H1 (cell line): ENCODE results near the gene GSDMA. TPM values are rescaled to one million over a fixed set of nuclear protein-coding genes. Genes with fewer than 3 reads are reported as not detected.

Experiments
- CTCF ChIA-PET: fragments of 300-600 bp; sonication (Branson Sonifier 250); formaldehyde crosslinking; loops from one replicate; lab custom pipeline; 2021; ENCODE audit not compliant: partially characterized antibody; lab: Charles Lee
- POLR2A ChIA-PET: fragments of 300-600 bp; sonication (Branson Sonifier 250); formaldehyde crosslinking; loops from one replicate; lab custom pipeline; 2021; ENCODE audit warnings: inconsistent platforms; ENCODE audit not compliant: partially characterized antibody; lab: Charles Lee
- DNase-seq, 2 experiments: peaks; one replicate each; pipeline versions ENCODE4 v3.0.0 to v3.0.0-alpha.2; 2010 to 2022; ENCODE audit warnings: low spot score in 2 of 2, low read depth in 1 of 2, mixed read lengths in 1 of 2
- FAIRE-seq: peaks from 2 replicates; lab custom pipeline; 2011; peaks lifted over from hg19 to GRCh38; lab: Jason Lieb, UNC
- H2AFZ ChIP-seq: 2 replicates; pipeline ENCODE4 v1.8.1; 2012; ENCODE audit warnings: low read length, inconsistent platforms
- H2AK5ac ChIP-seq: 2 replicates; pipeline ENCODE4 v1.6.1; 2013; ENCODE audit warnings: low read depth, low read length
- H2BK120ac ChIP-seq: replicated peaks from 2 replicates; pipeline ENCODE3; 2013; ENCODE audit warnings: low read depth, low read length, inconsistent platforms
- H2BK12ac ChIP-seq: 2 replicates; pipeline ENCODE4 v1.6.1; 2013; ENCODE audit warnings: low read depth, low read length
- H2BK15ac ChIP-seq: 2 replicates; pipeline ENCODE4 v1.6.1; 2013; ENCODE audit warnings: low read length
- H2BK20ac ChIP-seq: 2 replicates; pipeline ENCODE4 v1.6.1; 2013; ENCODE audit warnings: low read length
- H2BK5ac ChIP-seq: 2 replicates; pipeline ENCODE4 v1.6.1; 2013; ENCODE audit warnings: low read depth, low read length
- H3K14ac ChIP-seq: 2 replicates; pipeline ENCODE4 v1.6.1; 2013; ENCODE audit warnings: inconsistent platforms; ENCODE audit not compliant: insufficient read length
- H3K18ac ChIP-seq: 2 replicates; pipeline ENCODE4 v1.6.1; 2013; ENCODE audit warnings: low read length; ENCODE audit errors: extremely low read depth
- H3K23ac ChIP-seq: 2 replicates; pipeline ENCODE4 v1.6.1; 2013; ENCODE audit warnings: inconsistent platforms; ENCODE audit not compliant: insufficient read length
- H3K23me2 ChIP-seq: 2 replicates; pipeline ENCODE4 v1.6.1; 2013; ENCODE audit warnings: low read depth, low read length
- H3K27ac ChIP-seq: 2 replicates; pipeline ENCODE4 v1.6.1; 2011; ENCODE audit warnings: low read depth, low read length, inconsistent platforms
- H3K27me3 ChIP-seq, 4 experiments: replicated peaks in 1 of 4; 1 replicate in 1 of 4; 2 replicates in 3 of 4; pipeline versions ENCODE4 v1.6.1 to v1.8.1; 2011 to 2013; ENCODE audit warnings: low read length in 3 of 4, mild to moderate bottlenecking in 3 of 4, inconsistent platforms in 2 of 4, mixed read lengths in 2 of 4, moderate library complexity in 1 of 4; ENCODE audit not compliant: control insufficient read depth in 3 of 4, insufficient read depth in 3 of 4; ENCODE audit errors: extremely low read depth in 1 of 4
- H3K36me3 ChIP-seq, 4 experiments: 2 replicates each; pipeline versions ENCODE4 v1.6.1 to v1.8.1; 2011 to 2013; ENCODE audit warnings: mild to moderate bottlenecking in 4 of 4, low read length in 3 of 4, moderate library complexity in 2 of 4, control low read depth in 1 of 4, inconsistent platforms in 1 of 4; ENCODE audit not compliant: insufficient read depth in 4 of 4, control insufficient read depth in 2 of 4
- H3K4ac ChIP-seq: replicated peaks from 2 replicates; pipeline ENCODE3; 2013; ENCODE audit warnings: low read length, low read depth, mixed read lengths, inconsistent platforms; ENCODE audit not compliant: insufficient read length
- H3K4me1 ChIP-seq, 4 experiments: replicated peaks in 1 of 4; 1 replicate in 1 of 4; 2 replicates in 3 of 4; pipeline versions ENCODE4 v1.6.1 to v1.8.1; 2011 to 2013; ENCODE audit warnings: low read length in 3 of 4, inconsistent platforms in 2 of 4, mixed read lengths in 1 of 4; ENCODE audit not compliant: insufficient read depth in 4 of 4, control insufficient read depth in 3 of 4
- H3K4me2 ChIP-seq, 2 experiments: 2 replicates each; pipeline versions ENCODE4 v1.6.1 to v1.8.1; 2011 to 2013; ENCODE audit warnings: low read depth in 2 of 2, low read length in 2 of 2, control low read depth in 1 of 2, inconsistent platforms in 1 of 2, mild to moderate bottlenecking in 1 of 2; ENCODE audit not compliant: insufficient read depth in 1 of 2
- H3K4me3 ChIP-seq, 4 experiments: fragments of 200-600, 300-600 bp in 1 of 4; sonication (generic), shearing (Covaris generic), sonication (Bioruptor Twin) in 1 of 4; 2 replicates each; pipeline versions ENCODE4 v1.5.1 to v1.8.1; 2011 to 2016; ENCODE audit warnings: low read length in 4 of 4, low read depth in 3 of 4, control low read depth in 2 of 4, inconsistent platforms in 2 of 4, mild to moderate bottlenecking in 2 of 4, mixed read lengths in 1 of 4, moderate library complexity in 1 of 4; ENCODE audit not compliant: insufficient read depth in 2 of 4; ENCODE audit errors: extremely low read depth in 1 of 4
- H3K56ac ChIP-seq: replicated peaks from 2 replicates; pipeline ENCODE3; 2013; ENCODE audit warnings: low read depth, mild to moderate bottlenecking, mixed read lengths, low read length, inconsistent platforms; ENCODE audit not compliant: insufficient read length
- H3K79me1 ChIP-seq: 2 replicates; pipeline ENCODE4 v1.6.1; 2013; ENCODE audit warnings: low read depth, low read length, control low read depth
- H3K79me2 ChIP-seq, 2 experiments: 2 replicates each; pipeline versions ENCODE4 v1.6.1 to v1.8.1; 2012 to 2013; ENCODE audit warnings: low read length in 2 of 2, mild to moderate bottlenecking in 2 of 2, inconsistent platforms in 1 of 2; ENCODE audit not compliant: insufficient read depth in 2 of 2, control insufficient read depth in 1 of 2
- H3K9ac ChIP-seq, 4 experiments: replicated peaks in 1 of 4; 1 replicate in 1 of 4; 2 replicates in 3 of 4; pipeline versions ENCODE4 v1.6.1 to v1.8.1; 2011 to 2013; ENCODE audit warnings: low read depth in 3 of 4, low read length in 3 of 4, control low read depth in 2 of 4, mild to moderate bottlenecking in 2 of 4, moderate library complexity in 2 of 4, inconsistent platforms in 1 of 4; ENCODE audit errors: extremely low read depth in 1 of 4
- H3K9me3 ChIP-seq, 2 experiments: 2 replicates each; pipeline versions ENCODE4 v1.6.1 to v1.8.1; 2012 to 2013; ENCODE audit warnings: mild to moderate bottlenecking in 2 of 2, moderate library complexity in 2 of 2, control low read depth in 1 of 2, inconsistent platforms in 1 of 2, low read depth in 1 of 2, low read length in 1 of 2, mixed read lengths in 1 of 2; ENCODE audit not compliant: insufficient read depth in 2 of 2
- H4K20me1 ChIP-seq, 2 experiments: replicated peaks in 1 of 2; 2 replicates each; pipeline versions ENCODE3 to v1.8.1; 2011 to 2013; ENCODE audit warnings: inconsistent platforms in 2 of 2, low read length in 2 of 2, mild to moderate bottlenecking in 1 of 2; ENCODE audit not compliant: insufficient read depth in 2 of 2, control insufficient read depth in 1 of 2
- H4K5ac ChIP-seq: 2 replicates; pipeline ENCODE4 v1.6.1; 2013; ENCODE audit warnings: low read length, low read depth, mixed read lengths, inconsistent platforms; ENCODE audit not compliant: insufficient read length
- H4K8ac ChIP-seq: 2 replicates; pipeline ENCODE4 v1.8.0; 2013; ENCODE audit warnings: mild to moderate bottlenecking, moderate library complexity, low read length, inconsistent platforms; ENCODE audit not compliant: insufficient read depth; ENCODE audit errors: extremely low read depth
- H4K91ac ChIP-seq: replicated peaks from 2 replicates; pipeline ENCODE3; 2013; ENCODE audit warnings: low read length, mixed read lengths, inconsistent platforms; ENCODE audit not compliant: insufficient read length
- BRCA1 ChIP-seq: IDR thresholded peaks from 2 replicates; pipeline ENCODE4 v1.6.1; 2012; ENCODE audit warnings: low read depth, low read length, improper control_type of control experiment
- CHD2 ChIP-seq: IDR thresholded peaks from 2 replicates; pipeline ENCODE4 v1.6.1; 2012; ENCODE audit warnings: low read length, improper control_type of control experiment
- JUN ChIP-seq: IDR thresholded peaks from 2 replicates; pipeline ENCODE4 v1.6.1; 2011; ENCODE audit warnings: low read depth, mild to moderate bottlenecking, improper control_type of control experiment, low read length
- JUND ChIP-seq: IDR thresholded peaks from 2 replicates; pipeline ENCODE4 v1.6.1; 2011; ENCODE audit warnings: mild to moderate bottlenecking, improper control_type of control experiment, low read length
- NRF1 ChIP-seq: IDR thresholded peaks from 2 replicates; pipeline ENCODE4 v1.6.1; 2011; ENCODE audit warnings: mild to moderate bottlenecking, low read depth, low read length, improper control_type of control experiment
- RAD21 ChIP-seq, 2 experiments: IDR thresholded peaks in 1 of 2; conservative IDR thresholded peaks in 1 of 2; 2 replicates each; pipeline ENCODE4 v1.6.1; 2011; ENCODE audit warnings: low read depth in 2 of 2, low read length in 2 of 2, improper control_type of control experiment in 1 of 2, inconsistent platforms in 1 of 2, mild to moderate bottlenecking in 1 of 2, moderate library complexity in 1 of 2
- RBBP5 ChIP-seq: IDR thresholded peaks from 2 replicates; pipeline ENCODE4 v1.7.1; 2012; ENCODE audit warnings: low read depth, mild to moderate bottlenecking, inconsistent platforms, low read length, moderate library complexity, borderline replicate concordance
- SAP30 ChIP-seq: fragments of 300-600 bp; sonication (generic); IDR thresholded peaks from 2 replicates; pipeline ENCODE4 v1.7.1; 2012; ENCODE audit warnings: low read length, moderate library complexity, mild to moderate bottlenecking, inconsistent platforms; ENCODE audit not compliant: insufficient read depth, insufficient replicate concordance
- SP1 ChIP-seq: IDR thresholded peaks from 2 replicates; pipeline ENCODE4 v1.6.1; 2011; ENCODE audit warnings: low read depth, low read length
- SRF ChIP-seq: IDR thresholded peaks from 2 replicates; pipeline ENCODE4 v1.6.1; 2011; ENCODE audit warnings: mild to moderate bottlenecking, low read depth, low read length, moderate library complexity
- TEAD4 ChIP-seq: IDR thresholded peaks from 2 replicates; pipeline ENCODE4 v1.6.1; 2012; ENCODE audit warnings: low read depth, low read length, inconsistent platforms, mixed read lengths
- WGBS, 2 experiments: shearing (Covaris generic) in 1 of 2; methylation state at CpG; one replicate each; pipeline versions ENCODE4 v1.1.6 to v1.1.7; 2013 to 2015; ENCODE audit warnings: low lambda C conversion rate in 2 of 2, mixed read lengths in 2 of 2, inconsistent platforms in 1 of 2, low coverage in 1 of 2, missing lambda C conversion rate in 1 of 2; ENCODE audit not compliant: insufficient replicate concordance in 2 of 2, insufficient coverage in 1 of 2, insufficient read length in 1 of 2; ENCODE audit errors: extremely low coverage in 1 of 2, missing lambda C conversion rate in 1 of 2; 5-methylcytosine and 5-hydroxymethylcytosine counted together
- polyA plus RNA-seq, 7 experiments: library from polyadenylated mRNA; depleted of rRNA in 3 of 7; stranded (reverse) in 5 of 7; unstranded in 2 of 7; fragments of >200 nt in 5 of 7; fragments of 200-250 nt in 2 of 7; gene quantifications; 1 replicate in 5 of 7; 2 replicates in 1 of 7; 4 replicates in 1 of 7; pipeline versions ENCODE4 v1.2.1 to v1.2.3, GENCODE V29; 2011 to 2013; ENCODE audit warnings: missing spikeins in 2 of 7, mixed read lengths in 2 of 7
- total RNA-seq: library from RNA; stranded (reverse); fragmentation: NEBNext Ultra II Directional; extraction: Animal tissue kit (Norgen Biotek cat#: 25700); gene quantifications from 2 replicates; pipeline ENCODE4 v1.2.1, GENCODE V29; 2021

The GSDMA gene
- total and polyA plus RNA-seq, 2 of the 8 experiments (the other 6 are each of a cell fraction or from before 2014, with no cell fraction given): 0.03 TPM; not detected in 1

DNA sequence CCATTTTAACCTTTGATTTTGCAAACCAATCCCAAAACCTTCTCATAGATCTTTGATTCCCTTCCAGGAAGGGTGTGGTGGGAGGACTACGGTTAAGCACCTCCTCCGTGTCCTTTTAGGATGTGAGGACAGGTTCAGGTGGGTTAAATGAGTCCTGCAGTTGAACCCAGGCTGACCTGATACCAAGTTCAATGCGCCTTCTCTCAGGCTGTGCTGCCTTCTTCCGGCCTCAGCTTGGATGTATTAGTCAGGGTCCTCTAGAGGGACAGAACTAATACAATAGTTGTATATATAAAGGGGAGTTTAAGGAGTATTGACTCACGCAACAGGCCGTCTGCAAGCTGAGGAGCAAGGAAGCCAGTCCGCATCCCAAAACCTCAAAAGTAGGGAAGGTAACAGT lies 41.9 kb downstream of the GSDMA start:
- ChIA-PET POLR2A (interaction anchor here (0.8 to 2.2 kb wide), 2 partner anchors 14 to 24 kb away, joined by 3 to 7 read pairs; partner anchors contain the start of gene PSMD3), CTCF (interaction anchor here (0.6 to 15.0 kb wide), 4 partner anchors 9 to 71 kb away, joined by 3 to 428 read pairs (median 4); no protein-coding TSS in a partner anchor)
- DNase-seq (no peak), FAIRE-seq (no peak)
- H2AK5ac ChIP-seq: no peak overlapping the region
- H3K4me1 ChIP-seq: no peaks in the 10 kb centered on the region
- no peak overlapping the region for H3K14ac ChIP-seq
- no peak overlapping the region for H3K9ac ChIP-seq
- H3K36me3 ChIP-seq: no peaks in the 10 kb centered on the region
- H3K79me1 ChIP-seq: no peaks in the 10 kb centered on the region
- H2BK12ac ChIP-seq: no peak overlapping the region
- H2BK120ac ChIP-seq: no peak overlapping the region
- no peaks in the 10 kb centered on the region for H3K27me3 ChIP-seq
- H3K4me3 ChIP-seq: no peak overlapping the region
- H3K79me2 ChIP-seq: no peaks in the 10 kb centered on the region
- WGBS, 2 experiments: 95% methylated on average over 7 of the region's 7 CpGs; no CpG with 5 or more reads in 1 of the 2 experiments
- H3K4ac ChIP-seq: no peak overlapping the region
- TF ChIP-seq SRF (no peak), JUN (no peak), RBBP5 (no peak), SP1 (no peak), NRF1 (no peak), JUND (no peak), RAD21 (IDR thresholded peaks at IDR 0.05 in 1 of 2, conservative IDR thresholded peaks at IDR 0.05 in 1 of 2; ENCODE audit: low read depth in 2 of 2, low read length in 2 of 2) (no peak), SAP30 (no peak), TEAD4 (no peak), BRCA1 (no peak), CHD2 (no peak)
- no peak overlapping the region for H3K56ac ChIP-seq
- H4K5ac ChIP-seq: no peak overlapping the region
- H3K4me2 ChIP-seq: no peak overlapping the region
- no peak overlapping the region for H3K27ac ChIP-seq
- H3K18ac ChIP-seq: no peak overlapping the region
- H4K20me1 ChIP-seq: no peaks in the 10 kb centered on the region
- no peaks in the 10 kb centered on the region for H3K23me2 ChIP-seq
- no peak overlapping the region for H2BK15ac ChIP-seq
- H3K9me3 ChIP-seq: no peaks in the 10 kb centered on the region
- no peak overlapping the region for H2BK5ac ChIP-seq
- no peak overlapping the region for H4K91ac ChIP-seq
- no peak overlapping the region for H2BK20ac ChIP-seq
- H3K23ac ChIP-seq: no peak overlapping the region
- no peak overlapping the region for H2AFZ ChIP-seq
- H4K8ac ChIP-seq: no peak overlapping the region
